DND-41 (cell line): ENCODE results near the gene MADCAM1.

Experiments
- EZH2 ChIP-seq: IDR thresholded peaks from 3 replicates; pipeline ENCODE4 v1.6.1; 2012; ENCODE audit warnings: borderline replicate concordance, low read depth, mild to moderate bottlenecking, moderate library complexity, low read length, inconsistent platforms; ENCODE audit not compliant: severe bottlenecking
- TF ChIP-seq, protein P1 (sequence below): IDR thresholded peaks from 2 replicates; pipeline ENCODE4 v1.5.1; 2012; ENCODE audit warnings: borderline replicate concordance, low read length, moderate library complexity, mild to moderate bottlenecking; ENCODE audit not compliant: poor library complexity, severe bottlenecking; ENCODE audit errors: extremely low read depth

- TF ChIP-seq, protein P1, sequence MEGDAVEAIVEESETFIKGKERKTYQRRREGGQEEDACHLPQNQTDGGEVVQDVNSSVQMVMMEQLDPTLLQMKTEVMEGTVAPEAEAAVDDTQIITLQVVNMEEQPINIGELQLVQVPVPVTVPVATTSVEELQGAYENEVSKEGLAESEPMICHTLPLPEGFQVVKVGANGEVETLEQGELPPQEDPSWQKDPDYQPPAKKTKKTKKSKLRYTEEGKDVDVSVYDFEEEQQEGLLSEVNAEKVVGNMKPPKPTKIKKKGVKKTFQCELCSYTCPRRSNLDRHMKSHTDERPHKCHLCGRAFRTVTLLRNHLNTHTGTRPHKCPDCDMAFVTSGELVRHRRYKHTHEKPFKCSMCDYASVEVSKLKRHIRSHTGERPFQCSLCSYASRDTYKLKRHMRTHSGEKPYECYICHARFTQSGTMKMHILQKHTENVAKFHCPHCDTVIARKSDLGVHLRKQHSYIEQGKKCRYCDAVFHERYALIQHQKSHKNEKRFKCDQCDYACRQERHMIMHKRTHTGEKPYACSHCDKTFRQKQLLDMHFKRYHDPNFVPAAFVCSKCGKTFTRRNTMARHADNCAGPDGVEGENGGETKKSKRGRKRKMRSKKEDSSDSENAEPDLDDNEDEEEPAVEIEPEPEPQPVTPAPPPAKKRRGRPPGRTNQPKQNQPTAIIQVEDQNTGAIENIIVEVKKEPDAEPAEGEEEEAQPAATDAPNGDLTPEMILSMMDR = no peak
- no peak for TF ChIP-seq EZH2
Observed at GRCh38 chr19:518598-519231, 22.4 kb downstream of the MADCAM1 start.
